HG03565 (cell line): Measurements from ENCODE around the gene M1AP.

Experiments
- ATAC-seq: cut with Tn5 transposase; IDR thresholded peaks from one replicate; pipeline ENCODE4 v1.9.1; 2021; ENCODE audit warnings: mild to moderate bottlenecking, moderate library complexity; ENCODE audit not compliant: unreplicated experiment

M1AP gene

GRCh38 chr2:74648009-74648443 is at the start of gene M1AP:
Gene M1AP, minus strand, starts transcription at chr2:74648330. Its CDS starts 8,055 bp downstream, at chr2:74640275.
- no peak for ATAC-seq

GRCh38 chr2:74696829-74697228 is 48.7 kb upstream of the M1AP start:
- ATAC-seq: no peak

- no peak for ATAC-seq
Measured at GRCh38 chr2:74695663-74696062, 47.5 kb upstream of the M1AP start.

GRCh38 chr2:74694281-74694680 is 46.2 kb upstream of the M1AP start:
- no peak for ATAC-seq

- ATAC-seq: no peak
Measured at GRCh38 chr2:74693668-74694067, 45.5 kb upstream of the M1AP start.

- no peak for ATAC-seq
Measured at GRCh38 chr2:74693213-74693612, 45.1 kb upstream of the M1AP start.

- ATAC-seq: no peak
Measured at GRCh38 chr2:74691929-74692328, 43.8 kb upstream of the M1AP start.

- ATAC-seq: peak; percentile 60
Measured at GRCh38 chr2:74690571-74690970, 42.4 kb upstream of the M1AP start.

- ATAC-seq: no peak
Measured at GRCh38 chr2:74689671-74690070, 41.5 kb upstream of the M1AP start.

- ATAC-seq: no peak
Measured at GRCh38 chr2:74688881-74689280, 40.8 kb upstream of the M1AP start.

GRCh38 chr2:74685408-74685807 is 37.3 kb upstream of the M1AP start:
- no peak for ATAC-seq

GRCh38 chr2:74682501-74682900 is 34.4 kb upstream of the M1AP start:
- ATAC-seq: no peak

- no peak for ATAC-seq
Measured at GRCh38 chr2:74679615-74680014, 31.5 kb upstream of the M1AP start.

GRCh38 chr2:74676331-74676730 is 28.2 kb upstream of the M1AP start:
- ATAC-seq: no peak

- ATAC-seq: no peak
Measured at GRCh38 chr2:74675090-74675489, 27.0 kb upstream of the M1AP start.

GRCh38 chr2:74673826-74674528 is 25.8 kb upstream of the M1AP start:
- ATAC-seq: no peak

GRCh38 chr2:74671479-74671878 is 23.3 kb upstream of the M1AP start:
- no peak for ATAC-seq

- ATAC-seq: no peak
Measured at GRCh38 chr2:74670263-74670662, 22.1 kb upstream of the M1AP start.

- ATAC-seq: no peak
Measured at GRCh38 chr2:74668087-74668486, 20.0 kb upstream of the M1AP start.

GRCh38 chr2:74659462-74659861 is 11.3 kb upstream of the M1AP start:
- no peak for ATAC-seq

GRCh38 chr2:74658516-74658915 is 10.4 kb upstream of the M1AP start:
- ATAC-seq: no peak

GRCh38 chr2:74655579-74655978 is 7.4 kb upstream of the M1AP start:
- ATAC-seq: no peak
